Smooth muscle cell (in vitro differentiated cells): ENCODE data around the gene GSTM5. TPM values are rescaled to one million over a fixed set of nuclear protein-coding genes. Genes with fewer than 3 reads are reported as not detected.
A peak's percentile ranks its signal among the peaks of the same experiment; 100 is the strongest.

ENCODE experiments used
- DNase-seq: peaks from one replicate; lab custom pipeline; 2025; ENCODE audit not compliant: unreplicated experiment; lab: John Stamatoyannopoulos, UW
- H2AFZ ChIP-seq: fragments of 200-600 bp; sonication (generic); 2 replicates; pipeline ENCODE4 v1.6.0; 2016; ENCODE audit warnings: antibody characterized with exemption, low read depth, mild to moderate bottlenecking
- H3F3A ChIP-seq: fragments of 200-600 bp; sonication (generic); 2 replicates; pipeline ENCODE4 v1.6.0; 2017; ENCODE audit warnings: antibody characterized with exemption, low read depth
- H3K27ac ChIP-seq: fragments of 200-600 bp; sonication (generic); 2 replicates; pipeline ENCODE4 v1.5.1; 2016; ENCODE audit warnings: low read depth, mild to moderate bottlenecking
- H3K27me3 ChIP-seq: fragments of 200-600 bp; sonication (generic); 2 replicates; pipeline ENCODE4 v1.6.1; 2016; ENCODE audit warnings: low read depth, mild to moderate bottlenecking
- H3K36me3 ChIP-seq: fragments of 200-600 bp; sonication (generic); 2 replicates; pipeline ENCODE4 v1.5.1; 2016; ENCODE audit warnings: low read depth
- H3K4me1 ChIP-seq: fragments of 200-600 bp; sonication (generic); 2 replicates; pipeline ENCODE4 v1.5.1; 2016; ENCODE audit warnings: low read depth
- H3K4me2 ChIP-seq: fragments of 200-600 bp; sonication (generic); 2 replicates; pipeline ENCODE4 v1.6.0; 2016; ENCODE audit warnings: mild to moderate bottlenecking
- H3K4me3 ChIP-seq: fragments of 200-600 bp; sonication (generic); 2 replicates; pipeline ENCODE4 v1.5.1; 2016; ENCODE audit warnings: mild to moderate bottlenecking
- H3K79me2 ChIP-seq: fragments of 200-600 bp; sonication (generic); 2 replicates; pipeline ENCODE4 v1.6.0; 2016; ENCODE audit warnings: low read depth, mild to moderate bottlenecking
- H3K9ac ChIP-seq: fragments of 200-600 bp; sonication (generic); 2 replicates; pipeline ENCODE4 v1.6.0; 2016; ENCODE audit warnings: low read depth
- H3K9me3 ChIP-seq: fragments of 200-600 bp; sonication (generic); replicated peaks from 2 replicates; pipeline ENCODE4 v1.5.1; 2016; ENCODE audit warnings: low read depth
- H4K20me1 ChIP-seq: fragments of 200-600 bp; sonication (generic); 2 replicates; pipeline ENCODE4 v1.6.0; 2016; ENCODE audit warnings: low read depth
- CTCF ChIP-seq: fragments of 200-600 bp; sonication (generic); IDR thresholded peaks from 2 replicates; pipeline ENCODE4 v1.5.1; 2017; ENCODE audit warnings: borderline replicate concordance, mild to moderate bottlenecking, antibody characterized with exemption; ENCODE audit not compliant: insufficient read depth, poor library complexity, severe bottlenecking
- WGBS: methylation state at CpG from one replicate; pipeline ENCODE4 v1.1.7; 2016; ENCODE audit warnings: low lambda C conversion rate; 5-methylcytosine and 5-hydroxymethylcytosine counted together
- polyA plus RNA-seq: library from polyadenylated mRNA; unstranded; fragments of >200 nt; fragmentation: Nextera tagmentation; extraction: Ambion mirVana; gene quantifications from 2 replicates; pipeline ENCODE4 v1.2.1, GENCODE V29; 2016
- total RNA-seq: library from RNA; depleted of rRNA; stranded (reverse); fragments of >200 nt; gene quantifications from 2 replicates; pipeline ENCODE4 v1.2.3, GENCODE V29; 2014

Gene GSTM5
- total and polyA plus RNA-seq, 2 experiments from 2014 or later: 0.17 TPM; not detected in 1

DNA sequence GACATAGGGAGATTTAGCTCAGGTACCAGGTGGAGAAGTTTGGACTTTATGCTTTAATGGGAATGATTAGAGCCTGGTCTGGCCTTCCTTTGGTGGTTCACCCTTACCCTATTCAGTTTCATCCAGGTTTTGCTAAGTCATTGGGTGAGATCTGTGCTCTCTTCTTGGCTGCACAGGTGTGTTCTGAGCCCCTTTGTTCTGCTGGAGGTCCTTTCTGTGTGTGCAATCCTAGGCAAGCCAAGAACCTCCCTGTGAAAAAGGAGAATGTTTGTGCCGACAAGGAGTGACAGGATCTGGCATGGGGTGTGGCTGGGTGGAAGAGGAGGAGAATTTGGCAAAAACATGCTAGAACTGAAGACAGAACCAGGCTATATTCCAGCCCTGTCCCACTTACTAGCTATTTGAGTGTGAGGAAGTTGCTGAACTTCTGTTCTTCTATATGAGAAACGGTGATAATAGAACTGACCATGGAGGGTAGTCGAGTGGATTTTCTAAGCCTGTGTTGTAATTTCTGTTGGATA, 4.6 kb downstream of the GSTM5 start:
- Histone ChIP-seq H3K27ac (no peak overlapping the region), H2AFZ (no peak overlapping the region), H3K27me3 (no peaks in the 10 kb centered on the region), H3K4me2 (no peak overlapping the region), H3K79me2 (no peaks in the 10 kb centered on the region), H3F3A (no peaks in the 10 kb centered on the region), H3K4me3 (no peak overlapping the region), H3K9ac (no peak overlapping the region), H4K20me1 (no peaks in the 10 kb centered on the region), H3K36me3 (no peaks in the 10 kb centered on the region), H3K4me1 (no peaks in the 10 kb centered on the region), H3K9me3 (no peaks in the 10 kb centered on the region)
- DNase-seq: no peak
- WGBS: 89% methylated on average over 3 of the region's 3 CpGs
- TF ChIP-seq CTCF: no peak

GRCh38 chr1:109717729-109718128, 5.7 kb downstream of the GSTM5 start:
- no peak overlapping the region for H3K4me2 ChIP-seq
- no peak overlapping the region for H2AFZ ChIP-seq
- TF ChIP-seq CTCF: no peak
- no peaks in the 10 kb centered on the region for H3K36me3 ChIP-seq
- no peaks in the 10 kb centered on the region for H4K20me1 ChIP-seq
- H3K79me2 ChIP-seq: no peaks in the 10 kb centered on the region
- no peak overlapping the region for H3K4me3 ChIP-seq
- no peak overlapping the region for H3K9ac ChIP-seq
- no peaks in the 10 kb centered on the region for H3K9me3 ChIP-seq
- no peak overlapping the region for H3K27ac ChIP-seq
- 86% methylated on average over 5 of the region's 5 CpGs for WGBS
- H3K4me1 ChIP-seq: no peaks in the 10 kb centered on the region
- H3F3A ChIP-seq: no peaks in the 10 kb centered on the region
- DNase-seq: no peak
- no peaks in the 10 kb centered on the region for H3K27me3 ChIP-seq

DNA sequence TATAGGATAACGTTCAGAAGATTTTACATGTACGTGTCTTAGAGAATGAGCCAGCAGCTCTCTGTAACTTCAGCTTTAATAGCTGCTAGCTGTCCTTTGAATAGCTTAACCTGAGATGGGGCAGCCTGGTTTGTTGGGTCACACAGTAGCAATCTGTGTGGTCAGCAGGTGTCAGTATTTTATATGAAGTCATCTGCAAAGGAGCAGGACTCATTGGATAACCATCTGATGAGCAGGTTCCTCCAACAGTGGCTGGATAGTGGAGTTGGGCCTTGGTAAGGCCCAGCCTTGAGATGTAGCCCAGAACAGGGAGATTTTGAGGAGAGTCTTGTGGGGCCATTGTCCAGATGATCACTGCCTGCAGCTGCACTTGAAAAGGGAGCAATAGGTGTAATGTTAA, 6.4 kb downstream of the GSTM5 start:
- H3K4me2 ChIP-seq: no peak overlapping the region
- H4K20me1 ChIP-seq: no peaks in the 10 kb centered on the region
- H3K36me3 ChIP-seq: no peaks in the 10 kb centered on the region
- DNase-seq: no peak
- H3K27me3 ChIP-seq: no peaks in the 10 kb centered on the region
- H3K9ac ChIP-seq: no peak overlapping the region
- no peaks in the 10 kb centered on the region for H3K9me3 ChIP-seq
- no peaks in the 10 kb centered on the region for H3K79me2 ChIP-seq
- TF ChIP-seq CTCF: no peak
- no peaks in the 10 kb centered on the region for H3K4me1 ChIP-seq
- H2AFZ ChIP-seq: no peak overlapping the region
- WGBS: 95% methylated on average over 2 of the region's 2 CpGs
- no peak overlapping the region for H3K4me3 ChIP-seq
- no peak overlapping the region for H3K27ac ChIP-seq
- H3F3A ChIP-seq: no peaks in the 10 kb centered on the region

- Histone ChIP-seq H3K9ac (no peak overlapping the region), H3K4me2 (peak overlapping the region; percentile 24), H3K4me1 (no peaks in the 10 kb centered on the region), H3K4me3 (no peak overlapping the region), H3K36me3 (no peaks in the 10 kb centered on the region), H3K27me3 (no peaks in the 10 kb centered on the region), H2AFZ (no peak overlapping the region), H3K27ac (peak overlapping the region; percentile 23), H3K79me2 (no peaks in the 10 kb centered on the region), H3K9me3 (no peaks in the 10 kb centered on the region), H3F3A (no peaks in the 10 kb centered on the region), H4K20me1 (no peaks in the 10 kb centered on the region)
- no peak for TF ChIP-seq CTCF
- 45% methylated on average over 5 of the region's 5 CpGs for WGBS
- no peak for DNase-seq
Observed at GRCh38 chr1:109719337-109719837, 7.3 kb downstream of the GSTM5 start.
